Measurements from ENCODE around the gene WDR64. TPM values are rescaled to one million over a fixed set of nuclear protein-coding genes. Genes with fewer than 3 reads are reported as not detected.

WDR64 gene
- total RNA-seq, 6 donors from 2014 or later = 0.20 TPM; not detected in 5

DNA sequence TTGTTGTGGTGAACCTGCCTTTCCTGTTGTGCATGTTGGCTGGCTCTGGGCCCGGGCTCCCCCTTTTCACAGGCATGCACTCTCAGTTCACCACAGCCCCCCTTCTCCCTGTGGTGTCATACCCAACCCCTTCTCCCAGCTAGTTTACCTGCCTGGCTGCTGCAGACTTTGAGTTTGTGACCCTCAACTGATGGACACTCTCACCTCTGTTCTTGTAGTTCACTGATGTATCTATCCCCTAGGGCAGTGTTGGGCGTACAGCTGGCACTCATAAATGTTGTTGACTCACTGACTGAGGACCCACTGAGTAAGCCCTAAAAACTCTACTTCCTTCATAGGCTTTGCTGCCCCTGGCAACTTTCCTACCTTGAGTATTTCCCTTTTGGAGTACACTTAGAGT lies 54.9 kb downstream of the WDR64 start:
- ATAC-seq (ENCODE audit: low FRiP score in 2 of 2) = peak in 1 of 2 donors; percentile 59
- Histone ChIP-seq H3K27me3 (no peaks in the 10 kb centered on the region), H3K36me3 (no peaks in the 10 kb centered on the region), H3K27ac (no peak overlapping the region), H3K4me3 (no peak overlapping the region), H3K9me3 (no peaks in the 10 kb centered on the region), H3K4me1 (peaks cover 0 to 6% (median 1%) of the 10 kb centered on the region in 4 donors)
- WGBS, 2 donors = 41 to 49% methylated on average over 2 of the region's 2 CpGs
- DNase-seq = no peak
- TF ChIP-seq, protein P1, sequence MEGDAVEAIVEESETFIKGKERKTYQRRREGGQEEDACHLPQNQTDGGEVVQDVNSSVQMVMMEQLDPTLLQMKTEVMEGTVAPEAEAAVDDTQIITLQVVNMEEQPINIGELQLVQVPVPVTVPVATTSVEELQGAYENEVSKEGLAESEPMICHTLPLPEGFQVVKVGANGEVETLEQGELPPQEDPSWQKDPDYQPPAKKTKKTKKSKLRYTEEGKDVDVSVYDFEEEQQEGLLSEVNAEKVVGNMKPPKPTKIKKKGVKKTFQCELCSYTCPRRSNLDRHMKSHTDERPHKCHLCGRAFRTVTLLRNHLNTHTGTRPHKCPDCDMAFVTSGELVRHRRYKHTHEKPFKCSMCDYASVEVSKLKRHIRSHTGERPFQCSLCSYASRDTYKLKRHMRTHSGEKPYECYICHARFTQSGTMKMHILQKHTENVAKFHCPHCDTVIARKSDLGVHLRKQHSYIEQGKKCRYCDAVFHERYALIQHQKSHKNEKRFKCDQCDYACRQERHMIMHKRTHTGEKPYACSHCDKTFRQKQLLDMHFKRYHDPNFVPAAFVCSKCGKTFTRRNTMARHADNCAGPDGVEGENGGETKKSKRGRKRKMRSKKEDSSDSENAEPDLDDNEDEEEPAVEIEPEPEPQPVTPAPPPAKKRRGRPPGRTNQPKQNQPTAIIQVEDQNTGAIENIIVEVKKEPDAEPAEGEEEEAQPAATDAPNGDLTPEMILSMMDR (IDR thresholded peaks at IDR 0.05) = no peak
- TF ChIP-seq POLR2A (IDR thresholded peaks at IDR 0.05) (no peak), POLR2AphosphoS5 (IDR thresholded peaks at IDR 0.05) (no peak), EP300 (IDR thresholded peaks at IDR 0.05) (no peak)

DNA sequence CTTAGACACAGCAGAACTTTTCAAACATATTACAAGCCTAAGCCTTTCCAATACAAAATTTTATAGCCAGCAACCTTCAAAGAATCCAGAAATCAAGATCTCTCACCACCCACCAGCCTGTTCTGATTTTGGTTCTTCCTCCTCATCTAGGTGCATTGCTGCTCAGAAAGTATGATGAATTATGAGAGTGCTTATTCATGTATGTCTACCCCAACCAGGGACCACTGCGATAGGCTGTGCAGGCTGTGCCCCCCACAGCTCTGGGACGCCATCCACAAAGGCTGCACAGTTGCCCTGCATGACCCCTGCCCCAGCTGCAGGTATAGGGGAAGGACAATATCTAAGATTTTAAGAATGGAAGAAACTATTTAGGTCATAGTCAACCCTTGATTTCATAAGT lies 55.4 kb downstream of the WDR64 start:
- TF ChIP-seq, protein P1 (IDR thresholded peaks at IDR 0.05) = no peak
- TF ChIP-seq EP300 (IDR thresholded peaks at IDR 0.05) (no peak), POLR2A (IDR thresholded peaks at IDR 0.05) (no peak), POLR2AphosphoS5 (IDR thresholded peaks at IDR 0.05) (no peak)
- Histone ChIP-seq H3K27me3 (no peaks in the 10 kb centered on the region), H3K4me3 (no peak overlapping the region), H3K4me1 (peaks cover 0 to 6% (median 1%) of the 10 kb centered on the region in 4 donors), H3K36me3 (no peaks in the 10 kb centered on the region), H3K27ac (no peak overlapping the region), H3K9me3 (no peaks in the 10 kb centered on the region)
- 61 to 69% methylated on average over 2 of the region's 2 CpGs for WGBS, 2 donors
- DNase-seq = no peak
- ATAC-seq (ENCODE audit: low FRiP score in 2 of 2) = no peak

DNA sequence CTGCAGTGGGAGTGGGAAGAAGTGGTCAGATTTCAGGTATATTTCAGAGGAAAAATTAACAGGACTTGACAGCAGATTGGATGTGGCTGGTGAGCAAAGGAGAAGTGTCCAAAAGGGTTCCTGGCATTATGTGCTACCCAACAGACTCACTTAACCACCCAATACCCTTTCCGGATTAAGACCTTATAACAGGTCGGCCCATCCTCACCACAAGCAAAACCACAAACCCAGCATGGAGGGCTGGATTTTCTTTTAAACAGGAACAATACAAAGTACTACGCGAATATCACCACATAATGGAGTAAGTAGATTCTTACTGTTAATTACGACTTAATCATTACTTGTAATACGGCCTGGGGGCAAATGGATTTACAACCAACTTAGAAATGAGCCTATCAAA lies 59.2 kb downstream of the WDR64 start:
- H3K27ac ChIP-seq = no peak overlapping the region
- ATAC-seq (ENCODE audit: low FRiP score in 2 of 2) (no peak), DNase-seq (no peak)
- no peak overlapping the region for H3K4me3 ChIP-seq
- H3K36me3 ChIP-seq = no peaks in the 10 kb centered on the region
- H3K27me3 ChIP-seq = no peaks in the 10 kb centered on the region
- WGBS, 2 donors = 84 to 85% methylated on average over 6 of the region's 6 CpGs
- H3K9me3 ChIP-seq = no peaks in the 10 kb centered on the region
- peaks cover 0 to 6% (median 1%) of the 10 kb centered on the region in 4 donors for H3K4me1 ChIP-seq
- TF ChIP-seq, protein P1 (IDR thresholded peaks at IDR 0.05) = no peak
- TF ChIP-seq EP300 (IDR thresholded peaks at IDR 0.05) (no peak), POLR2A (IDR thresholded peaks at IDR 0.05) (no peak), POLR2AphosphoS5 (IDR thresholded peaks at IDR 0.05) (no peak)

DNA sequence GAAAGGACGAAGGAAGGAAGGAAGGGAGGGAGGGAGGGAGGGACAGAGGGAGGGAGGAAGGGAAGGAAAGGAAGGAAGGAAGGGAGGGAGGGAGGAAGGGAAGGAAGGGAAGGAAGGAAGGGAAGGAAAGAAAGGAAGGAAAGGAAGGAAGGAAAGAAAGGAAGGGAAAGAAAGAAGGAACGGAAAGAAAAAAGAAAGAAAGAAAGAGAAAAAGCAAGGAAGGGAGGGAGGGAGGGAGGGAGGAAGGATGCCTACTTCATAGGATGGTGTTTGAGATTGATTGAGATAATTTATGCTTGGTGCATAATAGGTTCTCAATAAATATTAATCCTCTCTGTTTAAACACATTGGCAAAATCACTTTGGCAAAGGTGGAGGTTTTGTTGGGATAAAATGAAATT lies 61.2 kb downstream of the WDR64 start:
- no peaks in the 10 kb centered on the region for H3K4me1 ChIP-seq
- TF ChIP-seq, protein P1 (IDR thresholded peaks at IDR 0.05) = no peak
- TF ChIP-seq POLR2A (IDR thresholded peaks at IDR 0.05) (no peak), EP300 (IDR thresholded peaks at IDR 0.05) (no peak), POLR2AphosphoS5 (IDR thresholded peaks at IDR 0.05) (no peak)
- no peak for ATAC-seq (ENCODE audit: low FRiP score in 2 of 2)
- no peaks in the 10 kb centered on the region for H3K27me3 ChIP-seq
- 43 to 57% methylated on average over 2 of the region's 2 CpGs for WGBS, 2 donors
- H3K36me3 ChIP-seq = no peaks in the 10 kb centered on the region
- H3K27ac ChIP-seq = no peak overlapping the region
- H3K9me3 ChIP-seq = no peaks in the 10 kb centered on the region
- DNase-seq = no peak
- no peak overlapping the region for H3K4me3 ChIP-seq

Measured in upper lobe of left lung (tissue), 6 donors.